Heart right ventricle (tissue), 16 donors: ENCODE results near the gene TRAPPC3. TPM values are rescaled to one million over a fixed set of nuclear protein-coding genes. Genes with fewer than 3 reads are reported as not detected.

Source experiments
- ATAC-seq, 8 donors: fragments of 200-7000 bp; cut with Tn5 transposase; one replicate each; pipeline ENCODE4 v1.9.1; 2020; ENCODE audit warnings: mild to moderate bottlenecking in 8 of 8, moderate library complexity in 8 of 8, moderate number of reproducible peaks in 1 of 8
- DNase-seq, 2 donors: peaks; one replicate each; pipeline ENCODE4 v3.0.0-alpha.2; 2020
- H3K27ac ChIP-seq, 10 donors: fragments of 200-600 bp; sonication (generic) in 2 of 10; one replicate each; pipeline versions ENCODE4 v1.5.0 to v1.8.0; 2020 to 2022; ENCODE audit warnings: mild to moderate bottlenecking in 3 of 10
- H3K27me3 ChIP-seq, 7 donors: fragments of 200-600 bp; one replicate each; pipeline ENCODE4 v1.8.0; 2021 to 2022; ENCODE audit warnings: mild to moderate bottlenecking in 2 of 7
- H3K36me3 ChIP-seq, 9 donors: fragments of 200-600 bp; sonication (generic) in 1 of 9; one replicate each; pipeline versions ENCODE4 v1.5.0 to v1.8.0; 2020 to 2022; ENCODE audit warnings: mild to moderate bottlenecking in 2 of 9
- H3K4me1 ChIP-seq, 9 donors: fragments of 200-600 bp; sonication (generic) in 1 of 9; one replicate each; pipeline versions ENCODE4 v1.5.0 to v1.8.0; 2020 to 2022; ENCODE audit warnings: mild to moderate bottlenecking in 4 of 9
- H3K4me3 ChIP-seq, 10 donors: fragments of 200-600 bp; sonication (generic) in 2 of 10; one replicate each; pipeline versions ENCODE4 v1.5.0 to v1.8.0; 2020 to 2022; ENCODE audit warnings: mild to moderate bottlenecking in 7 of 10, moderate library complexity in 2 of 10
- H3K9me3 ChIP-seq, 11 donors: fragments of 200-600 bp in 10 of 11; sonication (generic) in 2 of 11; one replicate each; pipeline versions ENCODE4 v1.5.0 to v1.8.0; 2013 to 2022; ENCODE audit warnings: mild to moderate bottlenecking in 2 of 11, control low read depth in 1 of 11, moderate library complexity in 1 of 11
- WGBS, 2 donors: extraction: QIAGEN DNeasy Blood & Tissue Kit; methylation state at CpG; one replicate each; pipeline ENCODE4 v1.1.7; 2013; ENCODE audit warnings: inconsistent platforms in 1 of 2; 5-methylcytosine and 5-hydroxymethylcytosine counted together
- intact Hi-C, 10 donors: fragments of 100-400 bp; cut with DNase I; formaldehyde crosslinking; loops; one replicate each; pipeline versions ENCODE4 v1.11.1 to v1.14.2; 2022
- polyA plus RNA-seq, 2 donors: library from polyadenylated mRNA; stranded (reverse); fragments of 200-250 nt; gene quantifications; one replicate each; pipeline ENCODE4 v1.2.3, GENCODE V29; 2013
- total RNA-seq, 10 donors: library from RNA; stranded (reverse); fragmentation: NEBNext Ultra II Directional in 3 of 10; extraction: Animal tissue kit (Norgen Biotek cat#: 25700) in 3 of 10; gene quantifications; one replicate each; pipeline versions ENCODE4 v1.2.1 to v1.2.4, GENCODE V29; 2021 to 2023
- TF ChIP-seq, protein P1 (sequence below), 9 donors: fragments of 200-600 bp; sonication (generic) in 2 of 9; IDR thresholded peaks; one replicate each; pipeline versions ENCODE4 v1.5.0 to v1.8.0; 2021 to 2022; ENCODE audit warnings: antibody characterized with exemption in 9 of 9, mild to moderate bottlenecking in 5 of 9, moderate library complexity in 1 of 9
- donor health status: Arrhythmogenic right ventricular cardiomyopathy.
- donor health status: ischemic (EF 13 %, LVEDD 7.1; RV severe dilation, severe dysfunction).
- donor health status: healthy with polysubstance abuse.
- donor health status: DM: no; HTN: yes; CAD: no.
- donor health status: DM: no; HTN: no; CAD: no.
- donor health status: ischemic (EF 25% LVEDD 6.9; RV normal size, moderate dysfunction).
- donor health status: ischemic (EF 25% LVEDD 5.7; RV mildly dilated, moderate dysfunction).
- donor health status: healthy.
- donor health status: DM: yes; HTN: yes; CAD: no.
- donor health status: Ischemic cardiomyopathy.
- donor health status: ischemic (EF 35%, LVEDD 5.7; RV mildly dilated, moderate dysfunction).
- donor health status: nonischemic (EF 11% LVEDD 7.7; RV severe dilation, severe dysfunction).
- donor health status: DM: yes; HTN: yes; CAD: no.
- donor health status: PGD.
- donor health status: ischemic (EF 29% LVEDD 5.4; RV normal size, mild dysfunction).
- donor health status: nonischemic (EF 23%, LVEDD 6.1; RV moderate dilation, normal function).

Gene TRAPPC3
- total and polyA plus RNA-seq, 12 donors = 33.6 to 73.8 (median 48.4) TPM

DNA sequence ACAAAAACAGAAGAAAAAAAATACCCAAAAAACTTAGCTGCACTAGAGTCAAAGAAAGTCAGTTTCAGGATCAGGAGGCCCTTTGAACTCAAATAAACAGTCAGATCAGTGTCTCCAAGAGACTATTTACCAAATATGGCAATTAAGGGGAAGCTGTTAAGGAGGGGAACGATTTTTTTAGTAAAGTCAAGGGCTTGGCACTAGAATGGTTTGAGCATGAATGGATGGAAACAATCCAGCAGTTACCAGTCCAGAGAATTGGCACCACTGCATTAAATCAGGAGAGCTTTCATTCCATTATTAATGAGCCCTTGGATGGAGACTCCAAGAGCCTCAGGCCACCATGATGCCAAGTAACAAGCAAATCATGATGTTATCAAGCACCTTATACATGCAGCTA, 7.2 kb downstream of the TRAPPC3 start:
- intact Hi-C loops = loop anchor here in 4 of 10 donors (10.0 kb wide), 4 partner anchors 143 to 283 kb away; partner anchors contain the start of gene STK40 (in 1 of the 4)
- Histone ChIP-seq H3K9me3 (no peaks in the 10 kb centered on the region), H3K36me3 (peaks cover 0 to 38% (median 19%) of the 10 kb centered on the region in 9 donors), H3K4me3 (no peak overlapping the region), H3K27me3 (no peaks in the 10 kb centered on the region), H3K27ac (peak overlapping the region in 2 of 10 donors; percentile 20 to 48), H3K4me1 (peaks cover 3 to 46% (median 33%) of the 10 kb centered on the region in 9 donors)
- DNase-seq (no peak), ATAC-seq (peak in 4 of 8 donors; percentile 16 to 60 (median 24))
- WGBS, 2 donors = 26 to 28% methylated on average over 1 of the region's 1 CpG
- TF ChIP-seq, protein P1, sequence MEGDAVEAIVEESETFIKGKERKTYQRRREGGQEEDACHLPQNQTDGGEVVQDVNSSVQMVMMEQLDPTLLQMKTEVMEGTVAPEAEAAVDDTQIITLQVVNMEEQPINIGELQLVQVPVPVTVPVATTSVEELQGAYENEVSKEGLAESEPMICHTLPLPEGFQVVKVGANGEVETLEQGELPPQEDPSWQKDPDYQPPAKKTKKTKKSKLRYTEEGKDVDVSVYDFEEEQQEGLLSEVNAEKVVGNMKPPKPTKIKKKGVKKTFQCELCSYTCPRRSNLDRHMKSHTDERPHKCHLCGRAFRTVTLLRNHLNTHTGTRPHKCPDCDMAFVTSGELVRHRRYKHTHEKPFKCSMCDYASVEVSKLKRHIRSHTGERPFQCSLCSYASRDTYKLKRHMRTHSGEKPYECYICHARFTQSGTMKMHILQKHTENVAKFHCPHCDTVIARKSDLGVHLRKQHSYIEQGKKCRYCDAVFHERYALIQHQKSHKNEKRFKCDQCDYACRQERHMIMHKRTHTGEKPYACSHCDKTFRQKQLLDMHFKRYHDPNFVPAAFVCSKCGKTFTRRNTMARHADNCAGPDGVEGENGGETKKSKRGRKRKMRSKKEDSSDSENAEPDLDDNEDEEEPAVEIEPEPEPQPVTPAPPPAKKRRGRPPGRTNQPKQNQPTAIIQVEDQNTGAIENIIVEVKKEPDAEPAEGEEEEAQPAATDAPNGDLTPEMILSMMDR (IDR thresholded peaks at IDR 0.05) = no peak

DNA sequence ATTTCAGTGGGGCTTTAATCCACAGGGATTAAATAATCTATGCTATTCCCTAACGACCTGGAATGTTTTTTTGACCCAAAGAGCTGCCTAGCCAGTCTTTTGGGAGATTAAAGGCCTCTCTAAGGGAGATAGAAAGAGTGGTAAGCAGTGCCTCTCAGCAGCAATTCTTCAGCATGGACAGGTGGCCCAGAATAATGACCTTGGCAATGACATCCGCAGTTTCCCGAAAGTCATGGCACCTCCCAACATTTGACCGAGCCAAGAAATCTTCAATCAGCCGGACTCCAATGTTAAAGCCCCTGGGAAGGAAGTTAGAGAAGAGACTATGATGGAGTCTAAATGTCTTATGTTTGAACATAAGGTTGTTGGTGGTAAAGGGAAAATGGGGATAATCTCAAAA, 9.8 kb downstream of the TRAPPC3 start:
- no peak overlapping the region for H3K4me3 ChIP-seq
- no peaks in the 10 kb centered on the region for H3K27me3 ChIP-seq
- intact Hi-C loops = loop anchor here in 2 of 10 donors (5.0 to 10.0 kb wide), 2 partner anchors 42 to 275 kb away; no protein-coding TSS in a partner anchor
- peaks cover 9 to 72% (median 59%) of the 10 kb centered on the region in 9 donors for H3K4me1 ChIP-seq
- peaks cover 0 to 51% (median 30%) of the 10 kb centered on the region in 9 donors for H3K36me3 ChIP-seq
- peak overlapping the region in 3 of 10 donors; percentile 30 to 51 (median 49) for H3K27ac ChIP-seq
- 50 to 60% methylated on average over 5 of the region's 5 CpGs for WGBS, 2 donors
- no peak for DNase-seq
- TF ChIP-seq, protein P1 (IDR thresholded peaks at IDR 0.05) = no peak
- no peaks in the 10 kb centered on the region for H3K9me3 ChIP-seq
- no peak for ATAC-seq

- WGBS, 2 donors = 73 to 76% methylated on average over 3 of the region's 3 CpGs
- H3K4me1 ChIP-seq = peaks cover 9 to 79% (median 62%) of the 10 kb centered on the region in 9 donors
- peaks cover 0 to 51% (median 30%) of the 10 kb centered on the region in 9 donors for H3K36me3 ChIP-seq
- H3K27ac ChIP-seq = peak overlapping the region in 1 of 10 donors; percentile 80
- H3K27me3 ChIP-seq = no peaks in the 10 kb centered on the region
- ATAC-seq (no peak), DNase-seq (no peak)
- H3K9me3 ChIP-seq = no peaks in the 10 kb centered on the region
- TF ChIP-seq, protein P1 (IDR thresholded peaks at IDR 0.05) = no peak
- intact Hi-C loops = loop anchor here in 2 of 10 donors (5.0 to 10.0 kb wide), 2 partner anchors 40 to 277 kb away; no protein-coding TSS in a partner anchor
- H3K4me3 ChIP-seq = no peak overlapping the region
These were observed 11.5 kb downstream of the TRAPPC3 start for GRCh38 chr1:36137776-36138175.

DNA sequence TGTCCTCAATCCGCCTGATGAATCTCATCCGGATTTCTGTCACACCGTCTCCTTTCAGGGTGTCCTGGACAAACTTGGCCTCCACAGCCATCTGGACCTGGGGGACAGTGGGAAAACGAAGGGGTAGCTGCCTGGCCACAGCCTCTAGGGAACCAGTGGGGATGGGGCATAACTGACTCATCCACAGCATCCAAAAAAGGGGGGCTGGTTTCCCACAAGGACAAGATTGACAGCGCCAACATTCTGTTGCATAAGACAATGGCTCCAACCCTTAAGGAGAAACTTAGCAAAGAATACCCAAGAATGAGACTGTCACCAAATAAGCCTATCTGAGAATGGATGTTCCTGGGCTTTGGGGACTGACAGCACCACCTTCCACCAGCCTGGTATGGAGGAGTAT, 12.1 kb downstream of the TRAPPC3 start:
- TF ChIP-seq, protein P1 (IDR thresholded peaks at IDR 0.05) = no peak
- Histone ChIP-seq H3K4me3 (no peak overlapping the region), H3K9me3 (no peaks in the 10 kb centered on the region), H3K27me3 (no peaks in the 10 kb centered on the region), H3K27ac (peak overlapping the region in 9 of 10 donors; percentile 21 to 84 (median 67)), H3K36me3 (peaks cover 0 to 51% (median 30%) of the 10 kb centered on the region in 9 donors), H3K4me1 (peaks cover 9 to 73% (median 57%) of the 10 kb centered on the region in 9 donors)
- 72% methylated on average over 5 of the region's 5 CpGs for WGBS, 2 donors
- DNase-seq = no peak
- no peak for ATAC-seq
- intact Hi-C loops = loop anchor here in 2 of 10 donors (5.0 to 10.0 kb wide), 2 partner anchors 40 to 278 kb away; no protein-coding TSS in a partner anchor
